SKM-1 (cell line): Measurements from ENCODE around the gene ITGAV.
A peak's percentile ranks its signal among the peaks of the same experiment; 100 is the strongest.

Experiments
- DNase-seq: peaks from one replicate; lab custom pipeline; 2025; ENCODE audit not compliant: unreplicated experiment; lab: John Stamatoyannopoulos, UW

ITGAV gene

GRCh38 chr2:186573531-186573930 lies 16.3 kb upstream of the ITGAV start:
- no peak for DNase-seq

- DNase-seq, result peak; percentile 44
Measured at GRCh38 chr2:186575302-186575701, 14.6 kb upstream of the ITGAV start.

- no peak for DNase-seq
Measured at GRCh38 chr2:186575856-186576255, 14.0 kb upstream of the ITGAV start.

- DNase-seq, result no peak
Measured at GRCh38 chr2:186576614-186577013, 13.2 kb upstream of the ITGAV start.

GRCh38 chr2:186582698-186583097 lies 7.2 kb upstream of the ITGAV start:
- no peak for DNase-seq

- no peak for DNase-seq
Measured at GRCh38 chr2:186584053-186584452, 5.8 kb upstream of the ITGAV start.

- no peak for DNase-seq
Measured at GRCh38 chr2:186588421-186588820, 1.4 kb upstream of the ITGAV start.

- no peak for DNase-seq
Measured at GRCh38 chr2:186588940-186589611, 780 bp upstream of the ITGAV start.

- DNase-seq, result no peak
Measured at GRCh38 chr2:186590350-186590758, 498 bp downstream of the ITGAV start.

- DNase-seq, result no peak
Measured at GRCh38 chr2:186590759-186591505, 1.1 kb downstream of the ITGAV start.

- DNase-seq, result no peak
Measured at GRCh38 chr2:186591506-186591890, 1.6 kb downstream of the ITGAV start.

- DNase-seq, result no peak
Measured at GRCh38 chr2:186592137-186592875, 2.5 kb downstream of the ITGAV start.

GRCh38 chr2:186593523-186593922 lies 3.7 kb downstream of the ITGAV start:
- no peak for DNase-seq

GRCh38 chr2:186594001-186594722 lies 4.3 kb downstream of the ITGAV start:
- DNase-seq, result no peak

GRCh38 chr2:186595219-186595618 lies 5.4 kb downstream of the ITGAV start:
- DNase-seq, result no peak

- no peak for DNase-seq
Measured at GRCh38 chr2:186599186-186599778, 9.4 kb downstream of the ITGAV start.

GRCh38 chr2:186603286-186603685 lies 13.4 kb downstream of the ITGAV start:
- DNase-seq, result no peak

GRCh38 chr2:186605041-186605440 lies 15.2 kb downstream of the ITGAV start:
- DNase-seq, result no peak

GRCh38 chr2:186607660-186608324 lies 17.9 kb downstream of the ITGAV start:
- no peak for DNase-seq

- DNase-seq, result no peak
Measured at GRCh38 chr2:186610785-186611184, 20.9 kb downstream of the ITGAV start.
